Naive thymus-derived CD4-positive, alpha-beta T cell (primary cell): ENCODE results near the gene STARD8. TPM values are rescaled to one million over a fixed set of nuclear protein-coding genes. Genes with fewer than 3 reads are reported as not detected.

Source experiments
- ATAC-seq: fragments of 150-1000 bp; cut with Tn5 transposase; 2 replicates; pipeline ENCODE4 v1.10.0; 2021; ENCODE audit warnings: mild to moderate bottlenecking, moderate library complexity
- CTCF ChIA-PET: fragments of 350-600 bp; sonication (Branson Sonifier 250); formaldehyde crosslinking; loops from one replicate; lab custom pipeline; 2021; ENCODE audit warnings: antibody characterized with exemption; lab: Charles Lee
- POLR2A ChIA-PET: fragments of 350-600 bp; sonication (Branson Sonifier 250); formaldehyde crosslinking; loops from one replicate; lab custom pipeline; 2021; ENCODE audit warnings: antibody characterized with exemption, inconsistent platforms; lab: Charles Lee
- DNase-seq, 9 donors: peaks; one replicate each; pipeline versions ENCODE4 v3.0.0 to v3.0.0-alpha.2; 2020 to 2022; ENCODE audit warnings: mixed read lengths in 1 of 9
- H3K27ac ChIP-seq: one replicate; pipeline ENCODE4 v1.7.0; 2013; ENCODE audit warnings: mild to moderate bottlenecking, low read depth, low read length, moderate library complexity
- H3K27me3 ChIP-seq, 2 donors: one replicate each; pipeline ENCODE4 v1.7.0; 2013; ENCODE audit warnings: low read length in 2 of 2, mild to moderate bottlenecking in 2 of 2, moderate library complexity in 2 of 2; ENCODE audit not compliant: control insufficient read depth in 2 of 2, insufficient read depth in 2 of 2
- H3K36me3 ChIP-seq, 3 experiments: 1 replicate in 2 of 3; 2 replicates in 1 of 3; pipeline ENCODE4 v1.7.0; 2013; ENCODE audit warnings: low read length in 3 of 3, mild to moderate bottlenecking in 3 of 3, moderate library complexity in 1 of 3; ENCODE audit not compliant: insufficient read depth in 3 of 3, control insufficient read depth in 2 of 3
- H3K4me1 ChIP-seq, 2 donors: one replicate each; pipeline ENCODE4 v1.7.0; 2013; ENCODE audit warnings: low read length in 2 of 2, mild to moderate bottlenecking in 2 of 2, moderate library complexity in 1 of 2; ENCODE audit not compliant: control insufficient read depth in 2 of 2, insufficient read depth in 2 of 2
- H3K4me3 ChIP-seq: 2 replicates; pipeline ENCODE4 v1.7.0; 2013; ENCODE audit warnings: mild to moderate bottlenecking, low read length
- H3K9me3 ChIP-seq, 3 experiments: 1 replicate in 2 of 3; 2 replicates in 1 of 3; pipeline ENCODE4 v1.7.0; 2013; ENCODE audit warnings: low read length in 3 of 3; ENCODE audit not compliant: control insufficient read depth in 2 of 3
- H3K27ac Mint-ChIP-seq, 9 donors: one replicate each; pipeline ENCODE4 v1.8.0; 2020 to 2022; ENCODE audit warnings: mixed read lengths in 9 of 9, mild to moderate bottlenecking in 8 of 9, moderate library complexity in 5 of 9, inconsistent platforms in 2 of 9
- H3K27me3 Mint-ChIP-seq, 5 donors: one replicate each; pipeline ENCODE4 v1.8.0; 2021 to 2022; ENCODE audit warnings: mixed read lengths in 5 of 5, mild to moderate bottlenecking in 1 of 5
- H3K36me3 Mint-ChIP-seq, 5 donors: one replicate each; pipeline ENCODE4 v1.8.0; 2020 to 2022; ENCODE audit warnings: mixed read lengths in 5 of 5, mild to moderate bottlenecking in 3 of 5, inconsistent platforms in 1 of 5
- H3K4me1 Mint-ChIP-seq, 7 donors: one replicate each; pipeline ENCODE4 v1.8.0; 2020 to 2022; ENCODE audit warnings: mixed read lengths in 7 of 7, mild to moderate bottlenecking in 3 of 7, inconsistent platforms in 1 of 7
- H3K4me3 Mint-ChIP-seq, 10 donors: one replicate each; pipeline ENCODE4 v1.8.0; 2020 to 2022; ENCODE audit warnings: mild to moderate bottlenecking in 10 of 10, mixed read lengths in 10 of 10, moderate library complexity in 6 of 10, inconsistent platforms in 2 of 10
- H3K9me3 Mint-ChIP-seq, 11 donors: one replicate each; pipeline ENCODE4 v1.8.0; 2020 to 2022; ENCODE audit warnings: mixed read lengths in 11 of 11, mild to moderate bottlenecking in 4 of 11, inconsistent platforms in 1 of 11, moderate library complexity in 1 of 11
- intact Hi-C, 2 donors: fragments of 100-400 bp; cut with micrococcal nuclease; formaldehyde crosslinking; loops; one replicate each; pipeline ENCODE4 v1.15.1; 2023
- polyA plus RNA-seq, 2 donors: library from polyadenylated mRNA; unstranded; fragments of 300-500 nt; fragmentation: Illumina TruSeq; gene quantifications; one replicate each; pipeline ENCODE4 v1.2.3, GENCODE V29; 2021
- total RNA-seq, 6 experiments: library from RNA in 5 of 6; stranded (reverse) in 5 of 6; gene quantifications; 1 replicate in 5 of 6; 2 replicates in 1 of 6; pipeline ENCODE4 v1.2.3 and lab custom pipeline; 2021 to 2026

STARD8 gene
- total and polyA plus RNA-seq, 7 experiments from 2014 or later, result 0.04 to 3.5 (median 0.62) TPM

- intact Hi-C loops, result no loop called here
- DNase-seq, result no peak
- H3K4me3 Mint-ChIP-seq, result no peak overlapping the region
These were observed 30.5 kb downstream of the STARD8 start for GRCh38 chrX:68677998-68678397.

GRCh38 chrX:68681443-68681941 is 34.0 kb downstream of the STARD8 start:
- Mint-ChIP-seq H3K4me3 (no peak overlapping the region), H3K4me1 (peaks cover 0 to 20% (median 5%) of the 10 kb centered on the region in 7 donors), H3K36me3 (no peaks in the 10 kb centered on the region), H3K27ac (no peak overlapping the region), H3K9me3 (no peaks in the 10 kb centered on the region), H3K27me3 (peaks cover under 1 to 7% (median 7%) of the 10 kb centered on the region in 5 donors)
- ChIA-PET POLR2A (no interaction called here), CTCF (no interaction called here)
- H3K27me3 ChIP-seq, result no peaks in the 10 kb centered on the region
- no peaks in the 10 kb centered on the region for H3K36me3 ChIP-seq
- intact Hi-C loops, result no loop called here
- no peak overlapping the region for H3K4me3 ChIP-seq
- H3K4me1 ChIP-seq, result no peaks in the 10 kb centered on the region
- ATAC-seq, result no peak
- H3K9me3 ChIP-seq, result no peaks in the 10 kb centered on the region
- H3K27ac ChIP-seq, result no peak overlapping the region
- no peak for DNase-seq

More at GRCh38 chrX:68677998-68678397, 30.5 kb downstream of the STARD8 start:
- peaks cover 0 to 2% (median 0%) of the 10 kb centered on the region in 7 donors for H3K4me1 Mint-ChIP-seq
- Histone ChIP-seq H3K4me3 (no peak overlapping the region), H3K36me3 (no peaks in the 10 kb centered on the region), H3K27me3 (no peaks in the 10 kb centered on the region), H3K27ac (no peak overlapping the region), H3K9me3 (no peaks in the 10 kb centered on the region), H3K4me1 (no peaks in the 10 kb centered on the region)
- no peaks in the 10 kb centered on the region for H3K9me3 Mint-ChIP-seq
- ChIA-PET POLR2A (no interaction called here), CTCF (no interaction called here)
- no peaks in the 10 kb centered on the region for H3K27me3 Mint-ChIP-seq
- no peak for ATAC-seq
- no peak overlapping the region for H3K27ac Mint-ChIP-seq
- H3K36me3 Mint-ChIP-seq, result no peaks in the 10 kb centered on the region

GRCh38 chrX:68682790-68683189 is 35.3 kb downstream of the STARD8 start:
- DNase-seq (no peak), ATAC-seq (no peak)
- Histone ChIP-seq H3K9me3 (no peaks in the 10 kb centered on the region), H3K27me3 (no peaks in the 10 kb centered on the region), H3K36me3 (no peaks in the 10 kb centered on the region), H3K27ac (no peak overlapping the region), H3K4me3 (no peak overlapping the region), H3K4me1 (no peaks in the 10 kb centered on the region)
- H3K36me3 Mint-ChIP-seq, result no peaks in the 10 kb centered on the region
- peaks cover 4 to 17% (median 12%) of the 10 kb centered on the region in 5 donors for H3K27me3 Mint-ChIP-seq
- H3K27ac Mint-ChIP-seq, result no peak overlapping the region
- H3K4me3 Mint-ChIP-seq, result no peak overlapping the region
- H3K9me3 Mint-ChIP-seq, result no peaks in the 10 kb centered on the region
- H3K4me1 Mint-ChIP-seq, result peaks cover 0 to 24% (median 12%) of the 10 kb centered on the region in 7 donors
- ChIA-PET CTCF (no interaction called here), POLR2A (no interaction called here)
- intact Hi-C loops, result no loop called here

- CTCF ChIA-PET, result no interaction called here
- intact Hi-C loops, result no loop called here
- no peak overlapping the region for H3K4me3 Mint-ChIP-seq
These were observed 36.1 kb downstream of the STARD8 start for GRCh38 chrX:68683580-68683979.

GRCh38 chrX:68684291-68684918 is 36.9 kb downstream of the STARD8 start:
- H3K27ac ChIP-seq, result no peak overlapping the region
- no peaks in the 10 kb centered on the region for H3K36me3 ChIP-seq
- H3K4me3 ChIP-seq, result no peak overlapping the region
- H3K36me3 Mint-ChIP-seq, result no peaks in the 10 kb centered on the region
- H3K27me3 Mint-ChIP-seq, result peaks cover 4 to 17% (median 12%) of the 10 kb centered on the region in 5 donors
- no peaks in the 10 kb centered on the region for H3K9me3 Mint-ChIP-seq
- H3K4me1 Mint-ChIP-seq, result peaks cover 0 to 24% (median 12%) of the 10 kb centered on the region in 7 donors
- peak in 1 of 9 donors; percentile 54 for DNase-seq
- CTCF ChIA-PET, result no interaction called here
- ATAC-seq, result peak; percentile 30
- peak overlapping the region in 1 of 9 donors; percentile 23 for H3K27ac Mint-ChIP-seq
- peak overlapping the region in 1 of 10 donors; percentile 9 for H3K4me3 Mint-ChIP-seq
- H3K27me3 ChIP-seq, result no peaks in the 10 kb centered on the region
- no peaks in the 10 kb centered on the region for H3K4me1 ChIP-seq
- intact Hi-C loops, result no loop called here
- no peaks in the 10 kb centered on the region for H3K9me3 ChIP-seq
- POLR2A ChIA-PET, result no interaction called here

More at GRCh38 chrX:68683580-68683979, 36.1 kb downstream of the STARD8 start:
- Mint-ChIP-seq H3K36me3 (no peaks in the 10 kb centered on the region), H3K9me3 (no peaks in the 10 kb centered on the region), H3K4me1 (peaks cover 0 to 24% (median 12%) of the 10 kb centered on the region in 7 donors), H3K27ac (no peak overlapping the region), H3K27me3 (peaks cover 4 to 17% (median 12%) of the 10 kb centered on the region in 5 donors)
- Histone ChIP-seq H3K4me1 (no peaks in the 10 kb centered on the region), H3K36me3 (no peaks in the 10 kb centered on the region), H3K27ac (no peak overlapping the region), H3K9me3 (no peaks in the 10 kb centered on the region), H3K27me3 (no peaks in the 10 kb centered on the region), H3K4me3 (no peak overlapping the region)
- POLR2A ChIA-PET, result no interaction called here
- ATAC-seq, result no peak
- DNase-seq, result no peak

DNA sequence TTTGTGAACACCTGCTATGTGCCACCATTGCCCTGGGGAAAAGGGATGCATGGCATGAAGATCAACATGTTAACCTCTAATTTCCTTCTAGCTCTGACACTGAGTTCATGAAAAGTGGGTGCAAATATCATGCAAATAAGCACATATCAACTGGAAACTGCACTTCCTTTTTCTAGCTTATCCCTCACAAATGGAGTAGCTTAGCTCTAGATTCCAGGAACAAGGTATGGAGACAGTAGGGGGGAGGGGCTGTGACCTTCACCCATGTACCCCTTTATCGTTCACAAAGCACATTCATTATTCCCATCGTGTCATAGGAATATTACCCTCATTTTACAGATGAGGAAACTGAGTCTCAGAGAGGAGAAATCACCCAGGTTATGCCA is 37.4 kb downstream of the STARD8 start:
- H3K36me3 ChIP-seq, result no peaks in the 10 kb centered on the region
- Mint-ChIP-seq H3K27me3 (peaks cover 4 to 17% (median 12%) of the 10 kb centered on the region in 5 donors), H3K36me3 (no peaks in the 10 kb centered on the region), H3K4me1 (peaks cover 0 to 24% (median 12%) of the 10 kb centered on the region in 7 donors), H3K9me3 (no peaks in the 10 kb centered on the region), H3K27ac (no peak overlapping the region), H3K4me3 (peak overlapping the region in 1 of 10 donors; percentile 7)
- no peak for DNase-seq
- H3K4me3 ChIP-seq, result no peak overlapping the region
- no peak for ATAC-seq
- no peaks in the 10 kb centered on the region for H3K9me3 ChIP-seq
- no peaks in the 10 kb centered on the region for H3K4me1 ChIP-seq
- H3K27me3 ChIP-seq, result no peaks in the 10 kb centered on the region
- ChIA-PET POLR2A (no interaction called here), CTCF (no interaction called here)
- intact Hi-C loops, result no loop called here
- no peak overlapping the region for H3K27ac ChIP-seq

- Mint-ChIP-seq H3K27me3 (peaks cover 4 to 17% (median 12%) of the 10 kb centered on the region in 5 donors), H3K27ac (peak overlapping the region in 1 of 9 donors; percentile 4), H3K4me3 (peak overlapping the region in 9 of 10 donors; percentile 2 to 83 (median 36)), H3K36me3 (no peaks in the 10 kb centered on the region), H3K4me1 (peaks cover 0 to 24% (median 12%) of the 10 kb centered on the region in 7 donors), H3K9me3 (no peaks in the 10 kb centered on the region)
- intact Hi-C loops, result loop anchor here in 1 of 2 donors (1.0 to 2.0 kb wide), 2 partner anchors 9 to 187 kb away; partner anchors contain the start of gene YIPF6
- no peaks in the 10 kb centered on the region for H3K27me3 ChIP-seq
- ChIA-PET POLR2A (no interaction called here), CTCF (no interaction called here)
- ATAC-seq (peak; percentile 65), DNase-seq (no peak)
- no peaks in the 10 kb centered on the region for H3K9me3 ChIP-seq
- H3K27ac ChIP-seq, result no peak overlapping the region
- no peak overlapping the region for H3K4me3 ChIP-seq
- no peaks in the 10 kb centered on the region for H3K36me3 ChIP-seq
- no peaks in the 10 kb centered on the region for H3K4me1 ChIP-seq
These were observed 38.2 kb downstream of the STARD8 start for GRCh38 chrX:68685685-68686084.
